NCI-H2171 treated with DMSO at 0.1 percent for 48 hours (cell line): Measurements from ENCODE around the gene TMC3.

Source experiments
- DNase-seq: peaks from one replicate; lab custom pipeline; 2025; lab: John Stamatoyannopoulos, UW

TMC3 gene

GRCh38 chr15:81322676-81323253 lies 51.2 kb downstream of the TMC3 start:
- DNase-seq, result no peak

- DNase-seq, result no peak
Measured at GRCh38 chr15:81321667-81322066, 52.3 kb downstream of the TMC3 start.

GRCh38 chr15:81317642-81318017 lies 56.4 kb downstream of the TMC3 start:
- no peak for DNase-seq

GRCh38 chr15:81316267-81316666 lies 57.7 kb downstream of the TMC3 start:
- no peak for DNase-seq

GRCh38 chr15:81315452-81316175 lies 58.4 kb downstream of the TMC3 start:
- DNase-seq, result no peak

- no peak for DNase-seq
Measured at GRCh38 chr15:81314378-81314777, 59.6 kb downstream of the TMC3 start.

- DNase-seq, result no peak
Measured at GRCh38 chr15:81313686-81314085, 60.3 kb downstream of the TMC3 start.

GRCh38 chr15:81312790-81313543 lies 61.0 kb downstream of the TMC3 start:
- no peak for DNase-seq

- no peak for DNase-seq
Measured at GRCh38 chr15:81311752-81312464, 62.1 kb downstream of the TMC3 start.

GRCh38 chr15:81310480-81310879 lies 63.5 kb downstream of the TMC3 start:
- no peak for DNase-seq

GRCh38 chr15:81309647-81310450 lies 64.2 kb downstream of the TMC3 start:
- DNase-seq, result no peak

- no peak for DNase-seq
Measured at GRCh38 chr15:81308260-81308659, 65.8 kb downstream of the TMC3 start.

- no peak for DNase-seq
Measured at GRCh38 chr15:81304226-81304625, 69.8 kb downstream of the TMC3 start.

- no peak for DNase-seq
Measured at GRCh38 chr15:81303244-81304225, 70.5 kb downstream of the TMC3 start.

GRCh38 chr15:81302701-81303109 lies 71.3 kb downstream of the TMC3 start:
- no peak for DNase-seq

- DNase-seq, result no peak
Measured at GRCh38 chr15:81301815-81302399, 72.1 kb downstream of the TMC3 start.

- DNase-seq, result no peak
Measured at GRCh38 chr15:81301385-81301784, 72.6 kb downstream of the TMC3 start.

GRCh38 chr15:81299630-81300273 lies 74.3 kb downstream of the TMC3 start:
- DNase-seq, result no peak

- DNase-seq, result no peak
Measured at GRCh38 chr15:81299156-81299555, 74.9 kb downstream of the TMC3 start.

- no peak for DNase-seq
Measured at GRCh38 chr15:81298611-81299010, 75.4 kb downstream of the TMC3 start.
